ENCODE measurements around the gene BAMBI.

BAMBI gene

GRCh38 chr10:28676968-28677887, at the start of gene BAMBI:
TSS of gene BAMBI (plus strand) at chr10:28677521. CDS start at chr10:28677898, 377 bp downstream.
- Histone ChIP-seq H3K27ac (ENCODE audit: low read length) (no peak within 1 kb of the TSS), H3K4me3 (ENCODE audit: low read length) (peak within 1 kb of the TSS; percentile 97), H3K36me3 (ENCODE audit: control insufficient read depth, low read depth, low read length) (peaks cover 9% of the 10 kb centered on the region), H3K9ac (ENCODE audit: low read length) (peak within 1 kb of the TSS; percentile 63), H3K27me3 (ENCODE audit: control insufficient read depth, insufficient read depth, low read length) (peaks cover 39% of the 10 kb centered on the region), H3K9me3 (ENCODE audit: control insufficient read depth, low read depth, low read length) (no peaks in the 10 kb centered on the region), H3K4me1 (ENCODE audit: control insufficient read depth, low read depth, low read length) (peaks cover 36% of the 10 kb centered on the region)

GRCh38 chr10:28628184-28628893, 49.0 kb upstream of the BAMBI start:
- Histone ChIP-seq H3K27ac (ENCODE audit: low read length) (no peak overlapping the region), H3K9me3 (ENCODE audit: control insufficient read depth, low read depth, low read length) (no peaks in the 10 kb centered on the region), H3K9ac (ENCODE audit: low read length) (no peak overlapping the region), H3K4me1 (ENCODE audit: control insufficient read depth, low read depth, low read length) (no peaks in the 10 kb centered on the region), H3K36me3 (ENCODE audit: control insufficient read depth, low read depth, low read length) (no peaks in the 10 kb centered on the region), H3K27me3 (ENCODE audit: control insufficient read depth, insufficient read depth, low read length) (no peaks in the 10 kb centered on the region), H3K4me3 (ENCODE audit: low read length) (no peak overlapping the region)

- no peak overlapping the region for H3K9ac ChIP-seq (ENCODE audit: low read length)
- H3K36me3 ChIP-seq (ENCODE audit: control insufficient read depth, low read depth, low read length) = no peaks in the 10 kb centered on the region
- H3K9me3 ChIP-seq (ENCODE audit: control insufficient read depth, low read depth, low read length) = no peaks in the 10 kb centered on the region
- no peaks in the 10 kb centered on the region for H3K27me3 ChIP-seq (ENCODE audit: control insufficient read depth, insufficient read depth, low read length)
- H3K4me1 ChIP-seq (ENCODE audit: control insufficient read depth, low read depth, low read length) = no peaks in the 10 kb centered on the region
- H3K4me3 ChIP-seq (ENCODE audit: low read length) = no peak overlapping the region
- H3K27ac ChIP-seq (ENCODE audit: low read length) = no peak overlapping the region
Observed at GRCh38 chr10:28631896-28632583, 45.3 kb upstream of the BAMBI start.

- no peak overlapping the region for H3K4me3 ChIP-seq (ENCODE audit: low read length)
- no peaks in the 10 kb centered on the region for H3K36me3 ChIP-seq (ENCODE audit: control insufficient read depth, low read depth, low read length)
- H3K4me1 ChIP-seq (ENCODE audit: control insufficient read depth, low read depth, low read length) = no peaks in the 10 kb centered on the region
- no peaks in the 10 kb centered on the region for H3K27me3 ChIP-seq (ENCODE audit: control insufficient read depth, insufficient read depth, low read length)
- no peak overlapping the region for H3K9ac ChIP-seq (ENCODE audit: low read length)
- H3K27ac ChIP-seq (ENCODE audit: low read length) = no peak overlapping the region
- H3K9me3 ChIP-seq (ENCODE audit: control insufficient read depth, low read depth, low read length) = no peaks in the 10 kb centered on the region
Observed at GRCh38 chr10:28632584-28632945, 44.8 kb upstream of the BAMBI start.

- no peak overlapping the region for H3K4me3 ChIP-seq (ENCODE audit: low read length)
- H3K36me3 ChIP-seq (ENCODE audit: control insufficient read depth, low read depth, low read length) = no peaks in the 10 kb centered on the region
- no peaks in the 10 kb centered on the region for H3K4me1 ChIP-seq (ENCODE audit: control insufficient read depth, low read depth, low read length)
- H3K9ac ChIP-seq (ENCODE audit: low read length) = no peak overlapping the region
- H3K27me3 ChIP-seq (ENCODE audit: control insufficient read depth, insufficient read depth, low read length) = no peaks in the 10 kb centered on the region
- no peaks in the 10 kb centered on the region for H3K9me3 ChIP-seq (ENCODE audit: control insufficient read depth, low read depth, low read length)
- no peak overlapping the region for H3K27ac ChIP-seq (ENCODE audit: low read length)
Observed at GRCh38 chr10:28633750-28634149, 43.6 kb upstream of the BAMBI start.

GRCh38 chr10:28637346-28637745, 40.0 kb upstream of the BAMBI start:
- H3K27ac ChIP-seq (ENCODE audit: low read length) = no peak overlapping the region
- no peaks in the 10 kb centered on the region for H3K9me3 ChIP-seq (ENCODE audit: control insufficient read depth, low read depth, low read length)
- no peaks in the 10 kb centered on the region for H3K27me3 ChIP-seq (ENCODE audit: control insufficient read depth, insufficient read depth, low read length)
- H3K9ac ChIP-seq (ENCODE audit: low read length) = no peak overlapping the region
- H3K4me1 ChIP-seq (ENCODE audit: control insufficient read depth, low read depth, low read length) = no peaks in the 10 kb centered on the region
- no peak overlapping the region for H3K4me3 ChIP-seq (ENCODE audit: low read length)
- H3K36me3 ChIP-seq (ENCODE audit: control insufficient read depth, low read depth, low read length) = no peaks in the 10 kb centered on the region

DNA sequence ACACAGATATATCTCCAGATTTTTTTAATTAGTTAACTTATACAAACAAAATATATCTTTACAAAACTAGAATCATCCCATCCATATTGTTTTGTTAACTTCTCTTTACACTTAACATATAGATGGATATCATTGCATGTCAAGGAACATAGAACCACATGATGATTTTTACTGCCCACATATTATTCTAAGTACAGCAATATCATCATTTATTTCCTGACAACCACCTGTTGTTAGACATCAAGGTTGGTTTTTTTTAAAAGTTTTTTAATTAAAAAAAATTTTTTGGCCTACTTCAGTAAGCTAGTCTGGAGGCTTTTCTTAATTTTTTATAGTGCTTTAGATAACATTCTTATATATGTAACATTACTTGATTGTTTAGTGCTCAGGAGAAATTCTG, 38.9 kb upstream of the BAMBI start:
- Histone ChIP-seq H3K36me3 (ENCODE audit: control insufficient read depth, low read depth, low read length) (no peaks in the 10 kb centered on the region), H3K4me1 (ENCODE audit: control insufficient read depth, low read depth, low read length) (no peaks in the 10 kb centered on the region), H3K4me3 (ENCODE audit: low read length) (no peak overlapping the region)

DNA sequence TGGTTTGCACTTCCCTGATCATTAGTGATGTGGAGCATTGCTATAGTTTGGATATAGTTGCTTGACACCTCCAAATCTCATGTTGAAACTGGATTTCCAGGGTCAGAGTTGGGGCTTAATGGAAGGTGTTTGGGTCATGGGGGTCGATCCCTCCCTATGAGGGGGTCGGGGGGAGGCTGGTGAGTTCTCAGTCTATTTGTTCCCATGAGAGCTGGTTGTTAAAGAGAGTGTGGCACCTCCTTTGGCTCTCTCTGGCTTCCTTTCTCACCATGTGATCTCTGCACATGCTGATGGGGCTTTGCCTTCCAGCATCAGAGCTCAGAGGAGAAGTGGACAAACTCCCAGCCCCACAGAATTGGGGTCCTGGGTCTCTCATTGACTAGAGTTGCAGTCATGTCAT, 36.8 kb upstream of the BAMBI start:
- H3K27ac ChIP-seq (ENCODE audit: low read length) = no peak overlapping the region
- no peaks in the 10 kb centered on the region for H3K9me3 ChIP-seq (ENCODE audit: control insufficient read depth, low read depth, low read length)
- H3K9ac ChIP-seq (ENCODE audit: low read length) = no peak overlapping the region
- no peaks in the 10 kb centered on the region for H3K36me3 ChIP-seq (ENCODE audit: control insufficient read depth, low read depth, low read length)
- H3K4me1 ChIP-seq (ENCODE audit: control insufficient read depth, low read depth, low read length) = no peaks in the 10 kb centered on the region
- no peak overlapping the region for H3K4me3 ChIP-seq (ENCODE audit: low read length)
- H3K27me3 ChIP-seq (ENCODE audit: control insufficient read depth, insufficient read depth, low read length) = no peaks in the 10 kb centered on the region

More for the DNA sequence above, 38.9 kb upstream of the BAMBI start:
- H3K9ac ChIP-seq (ENCODE audit: low read length) = no peak overlapping the region
- no peaks in the 10 kb centered on the region for H3K9me3 ChIP-seq (ENCODE audit: control insufficient read depth, low read depth, low read length)
- no peaks in the 10 kb centered on the region for H3K27me3 ChIP-seq (ENCODE audit: control insufficient read depth, insufficient read depth, low read length)
- no peak overlapping the region for H3K27ac ChIP-seq (ENCODE audit: low read length)

- Histone ChIP-seq H3K4me3 (ENCODE audit: low read length) (no peak overlapping the region), H3K9ac (ENCODE audit: low read length) (no peak overlapping the region), H3K9me3 (ENCODE audit: control insufficient read depth, low read depth, low read length) (no peaks in the 10 kb centered on the region), H3K36me3 (ENCODE audit: control insufficient read depth, low read depth, low read length) (no peaks in the 10 kb centered on the region), H3K4me1 (ENCODE audit: control insufficient read depth, low read depth, low read length) (no peaks in the 10 kb centered on the region), H3K27me3 (ENCODE audit: control insufficient read depth, insufficient read depth, low read length) (no peaks in the 10 kb centered on the region), H3K27ac (ENCODE audit: low read length) (no peak overlapping the region)
Observed at GRCh38 chr10:28644647-28645046, 32.7 kb upstream of the BAMBI start.

DNA sequence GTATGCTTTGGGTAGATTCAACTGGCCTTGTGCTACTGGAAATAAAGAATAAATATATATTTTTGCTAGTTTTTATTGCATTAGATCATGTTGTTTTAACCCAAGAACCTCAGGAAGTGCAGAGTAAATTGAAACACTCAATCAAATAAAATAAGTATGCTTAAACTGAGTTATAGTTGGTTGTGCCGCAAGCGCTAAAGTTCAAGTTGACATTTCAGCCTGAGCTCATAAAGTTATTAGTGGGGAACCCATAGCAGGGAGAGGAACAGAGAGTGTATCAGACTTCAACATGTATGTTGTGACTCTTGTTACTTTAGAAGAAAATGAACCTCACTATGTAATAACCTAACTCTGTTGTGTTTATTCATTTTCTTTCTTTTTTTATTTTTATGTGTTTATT, 25.2 kb upstream of the BAMBI start:
- Histone ChIP-seq H3K27ac (ENCODE audit: low read length) (no peak overlapping the region), H3K27me3 (ENCODE audit: control insufficient read depth, insufficient read depth, low read length) (no peaks in the 10 kb centered on the region), H3K4me3 (ENCODE audit: low read length) (no peak overlapping the region), H3K9ac (ENCODE audit: low read length) (no peak overlapping the region), H3K4me1 (ENCODE audit: control insufficient read depth, low read depth, low read length) (no peaks in the 10 kb centered on the region), H3K36me3 (ENCODE audit: control insufficient read depth, low read depth, low read length) (no peaks in the 10 kb centered on the region), H3K9me3 (ENCODE audit: control insufficient read depth, low read depth, low read length) (no peaks in the 10 kb centered on the region)

DNA sequence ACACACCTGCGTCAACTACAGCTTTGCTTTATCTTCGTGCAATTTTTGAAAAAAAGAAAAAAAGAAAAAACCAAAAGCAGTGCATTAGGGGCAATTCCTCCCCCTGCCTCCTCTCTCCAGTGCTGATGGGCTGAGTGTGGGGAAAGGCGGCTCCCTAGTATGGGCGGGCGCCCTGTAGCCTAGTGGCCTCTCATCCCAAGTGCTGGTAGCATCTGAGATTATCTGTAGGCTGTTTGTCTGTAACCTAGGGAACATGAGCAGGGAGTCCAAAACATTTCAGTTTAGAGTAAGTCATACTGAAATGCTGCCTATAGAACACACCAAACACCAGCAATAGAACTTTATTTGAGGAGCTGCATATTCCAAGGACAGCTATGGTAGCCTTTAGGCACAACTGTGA, 24.6 kb upstream of the BAMBI start:
- no peaks in the 10 kb centered on the region for H3K36me3 ChIP-seq (ENCODE audit: control insufficient read depth, low read depth, low read length)
- no peak overlapping the region for H3K27ac ChIP-seq (ENCODE audit: low read length)

More for the DNA sequence above, 24.6 kb upstream of the BAMBI start:
- no peaks in the 10 kb centered on the region for H3K4me1 ChIP-seq (ENCODE audit: control insufficient read depth, low read depth, low read length)
- no peak overlapping the region for H3K9ac ChIP-seq (ENCODE audit: low read length)
- no peak overlapping the region for H3K4me3 ChIP-seq (ENCODE audit: low read length)
- no peaks in the 10 kb centered on the region for H3K9me3 ChIP-seq (ENCODE audit: control insufficient read depth, low read depth, low read length)
- H3K27me3 ChIP-seq (ENCODE audit: control insufficient read depth, insufficient read depth, low read length) = no peaks in the 10 kb centered on the region
